Natural killer cell treated with Interleukin-12 subunit alpha and Interleukin-12 subunit beta and Interleukin-15 and Interleukin-18, amount 100 ng/mL, for 72 hours (primary cell): ENCODE data around the gene ZFP91. TPM values are rescaled to one million over a fixed set of nuclear protein-coding genes. Genes with fewer than 3 reads are reported as not detected.

ENCODE experiments used
- ATAC-seq, 2 donors: fragments of 150-1000 bp; cut with Tn5 transposase in 1 of 2; sonication (Bioruptor Pico), chemical (Tn5 transposase) in 1 of 2; 2 replicates each; pipeline ENCODE4 v1.10.0; 2021
- DNase-seq: peaks from one replicate; pipeline ENCODE4 v3.0.0; 2022; ENCODE audit warnings: low spot score
- H3K27ac Mint-ChIP-seq, 2 donors: 1 replicate in 1 of 2; 2 replicates in 1 of 2; pipeline ENCODE4 v1.8.0; 2022; ENCODE audit warnings: mixed read lengths in 2 of 2, mild to moderate bottlenecking in 1 of 2, moderate library complexity in 1 of 2
- H3K27me3 Mint-ChIP-seq, 2 donors: 1 replicate in 1 of 2; 2 replicates in 1 of 2; pipeline ENCODE4 v1.8.0; 2022; ENCODE audit warnings: mixed read lengths in 2 of 2
- H3K36me3 Mint-ChIP-seq: one replicate; pipeline ENCODE4 v1.8.0; 2022; ENCODE audit warnings: mixed read lengths
- H3K4me1 Mint-ChIP-seq, 2 donors: 1 replicate in 1 of 2; 2 replicates in 1 of 2; pipeline ENCODE4 v1.8.0; 2022; ENCODE audit warnings: low read depth in 2 of 2, mixed read lengths in 2 of 2, mild to moderate bottlenecking in 1 of 2
- H3K4me3 Mint-ChIP-seq: one replicate; pipeline ENCODE4 v1.8.0; 2022; ENCODE audit warnings: mixed read lengths
- H3K9me3 Mint-ChIP-seq: 2 replicates; pipeline ENCODE4 v1.8.0; 2022; ENCODE audit warnings: mixed read lengths
- total RNA-seq, 2 donors: library from RNA; stranded (reverse); gene quantifications; one replicate each; pipeline ENCODE4 v1.2.3, GENCODE V29; 2022

The ZFP91 gene
- total RNA-seq, 2 donors from 2014 or later, result 52.9 to 54.3 TPM

DNA sequence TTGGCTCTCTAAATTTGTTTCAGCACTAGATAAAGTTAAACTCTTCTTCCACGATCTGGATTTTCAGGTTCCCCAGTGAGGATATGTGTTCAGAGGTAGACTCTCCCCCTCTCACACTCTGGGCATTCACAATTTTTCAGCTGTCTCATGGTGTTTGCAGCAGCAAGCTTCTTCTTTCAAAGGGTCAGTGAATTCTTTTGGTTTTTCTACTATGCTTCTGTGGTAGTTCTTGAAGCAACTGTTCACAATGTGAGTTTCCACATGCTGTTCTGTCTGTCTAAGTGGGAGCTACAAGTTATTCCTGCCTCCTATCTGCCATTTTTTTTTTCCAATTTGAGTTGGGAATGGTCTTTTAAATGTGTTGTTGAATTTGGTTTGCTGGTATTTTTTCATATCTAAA is 69.0 kb downstream of the ZFP91 start:
- Mint-ChIP-seq H3K36me3 (peaks cover 7% of the 10 kb centered on the region), H3K4me1 (no peaks in the 10 kb centered on the region), H3K4me3 (no peak overlapping the region), H3K27ac (no peak overlapping the region), H3K27me3 (peaks cover 3 to 6% of the 10 kb centered on the region in 2 donors), H3K9me3 (no peaks in the 10 kb centered on the region)
- DNase-seq (no peak), ATAC-seq (no peak)

DNA sequence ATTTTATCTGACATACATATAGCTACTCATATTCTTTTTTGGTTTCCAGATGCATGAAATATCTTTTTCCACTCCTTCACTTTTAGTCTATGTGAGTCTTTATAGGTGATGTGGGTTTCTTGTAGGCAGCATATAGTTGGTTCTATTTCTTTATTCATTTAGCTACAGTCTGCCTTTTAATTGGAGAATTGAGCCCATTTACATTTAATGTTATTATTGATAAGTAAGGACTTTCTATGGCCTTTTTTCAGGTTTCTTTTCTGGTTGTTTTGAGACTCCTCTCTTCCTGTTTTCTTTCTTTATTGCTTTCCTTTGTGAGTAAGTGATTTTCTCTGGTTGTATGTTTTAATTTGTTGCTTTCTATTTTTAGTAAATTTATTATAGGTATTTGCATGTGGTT is 70.8 kb downstream of the ZFP91 start:
- ATAC-seq, result no peak
- H3K27ac Mint-ChIP-seq, result no peak overlapping the region

DNA sequence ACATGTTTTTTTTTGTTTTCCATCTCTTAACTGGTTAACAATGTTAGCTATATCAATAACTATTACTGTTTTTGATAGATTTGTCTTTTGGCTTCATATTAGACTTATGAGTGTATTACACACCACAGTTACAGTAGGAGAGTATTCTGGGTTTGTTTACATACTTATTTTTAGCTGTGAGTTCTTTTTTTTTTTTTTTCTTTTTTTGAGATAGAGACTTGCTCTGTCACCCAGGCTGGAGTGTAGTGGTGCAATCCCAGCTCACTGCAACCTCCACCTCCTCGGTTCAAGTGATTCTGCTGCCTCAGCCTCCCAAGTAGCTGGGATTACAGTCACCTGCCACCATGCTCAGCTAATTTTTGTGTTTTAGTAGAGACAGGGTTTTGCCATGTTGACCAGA is 71.6 kb downstream of the ZFP91 start:
- no peaks in the 10 kb centered on the region for H3K9me3 Mint-ChIP-seq
- no peak overlapping the region for H3K27ac Mint-ChIP-seq
- H3K36me3 Mint-ChIP-seq, result peaks cover 7% of the 10 kb centered on the region
- peaks cover 0 to 3% of the 10 kb centered on the region in 2 donors for H3K4me1 Mint-ChIP-seq
- H3K4me3 Mint-ChIP-seq, result no peak overlapping the region
- DNase-seq, result no peak
- ATAC-seq, result no peak
- peaks cover 0 to 6% of the 10 kb centered on the region in 2 donors for H3K27me3 Mint-ChIP-seq

More for the DNA sequence above, 70.8 kb downstream of the ZFP91 start:
- H3K27me3 Mint-ChIP-seq, result peaks cover 1 to 6% of the 10 kb centered on the region in 2 donors
- DNase-seq, result no peak
- H3K9me3 Mint-ChIP-seq, result no peaks in the 10 kb centered on the region
- peaks cover 0 to 3% of the 10 kb centered on the region in 2 donors for H3K4me1 Mint-ChIP-seq
- H3K4me3 Mint-ChIP-seq, result no peak overlapping the region
- peaks cover 7% of the 10 kb centered on the region for H3K36me3 Mint-ChIP-seq

DNA sequence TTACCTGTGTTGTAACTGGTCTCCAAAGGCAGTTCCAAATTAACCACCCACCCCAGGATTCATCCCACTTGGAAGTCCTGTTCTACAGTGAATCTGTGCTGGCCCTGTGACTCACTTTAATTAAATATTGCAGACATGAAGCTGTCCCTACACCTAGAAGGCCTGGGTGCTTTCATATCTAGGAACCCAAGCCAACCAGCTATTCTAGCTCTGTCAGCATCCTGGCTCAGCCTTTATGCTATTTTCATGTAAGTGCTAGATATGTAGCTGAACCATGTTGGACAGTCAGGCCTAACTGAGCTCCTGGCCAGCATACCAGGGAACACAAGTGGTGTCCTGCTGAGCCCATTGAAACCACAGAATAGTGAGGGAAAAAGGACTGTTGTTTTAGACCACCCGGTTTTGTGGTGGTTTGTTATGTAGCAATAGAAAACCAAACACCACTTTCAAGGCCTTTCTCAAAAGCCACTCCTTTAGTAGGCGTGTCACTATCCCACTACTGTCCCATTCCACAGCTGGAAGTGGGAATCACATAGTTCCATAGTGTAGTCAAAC is 73.9 kb downstream of the ZFP91 start:
- Mint-ChIP-seq H3K9me3 (no peaks in the 10 kb centered on the region), H3K4me1 (peaks cover 0 to 3% of the 10 kb centered on the region in 2 donors), H3K27me3 (peaks cover 0 to 6% of the 10 kb centered on the region in 2 donors), H3K36me3 (no peaks in the 10 kb centered on the region), H3K4me3 (no peak overlapping the region), H3K27ac (no peak overlapping the region)
- DNase-seq (no peak), ATAC-seq (no peak)

DNA sequence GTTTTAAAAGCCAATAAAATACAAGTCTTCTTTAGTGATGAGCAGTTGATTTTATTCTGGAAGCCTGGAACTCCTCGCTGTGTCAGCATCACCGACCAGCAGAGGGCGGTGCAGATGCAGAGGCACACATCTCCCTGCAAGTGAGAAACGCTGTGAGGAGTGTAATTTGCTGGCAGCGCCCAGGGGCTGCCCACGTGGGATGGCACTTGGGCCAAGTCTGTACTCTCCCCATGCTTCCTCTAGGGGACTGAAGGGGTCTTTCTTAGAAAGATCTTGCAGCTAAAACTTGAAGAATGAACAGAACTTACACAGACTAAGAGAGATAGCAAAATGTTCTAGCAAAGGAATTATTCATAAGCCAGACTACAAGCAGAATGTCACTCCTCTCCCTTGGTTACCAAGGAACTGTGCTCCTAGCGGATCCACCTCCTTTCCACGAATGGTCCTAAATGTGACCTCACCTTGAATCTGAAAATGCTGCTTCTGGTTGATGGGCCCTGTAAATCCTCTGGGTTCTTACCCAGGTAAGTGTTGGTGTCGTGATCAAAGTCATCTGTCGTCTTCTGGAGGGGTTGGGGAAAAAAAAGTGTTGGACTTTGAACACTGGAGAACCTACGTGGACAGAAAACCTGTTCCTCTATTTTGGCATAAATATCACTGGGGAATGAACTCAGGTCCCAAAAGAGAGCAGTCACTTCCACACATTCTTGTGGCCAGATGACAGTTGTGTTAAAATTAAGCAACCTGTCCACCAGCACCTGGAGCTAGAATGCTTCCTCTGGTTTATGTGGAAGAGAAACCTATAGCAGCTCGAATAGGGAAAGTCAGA is 75.4 kb downstream of the ZFP91 start:
- peaks cover 0 to 6% of the 10 kb centered on the region in 2 donors for H3K27me3 Mint-ChIP-seq

DNA sequence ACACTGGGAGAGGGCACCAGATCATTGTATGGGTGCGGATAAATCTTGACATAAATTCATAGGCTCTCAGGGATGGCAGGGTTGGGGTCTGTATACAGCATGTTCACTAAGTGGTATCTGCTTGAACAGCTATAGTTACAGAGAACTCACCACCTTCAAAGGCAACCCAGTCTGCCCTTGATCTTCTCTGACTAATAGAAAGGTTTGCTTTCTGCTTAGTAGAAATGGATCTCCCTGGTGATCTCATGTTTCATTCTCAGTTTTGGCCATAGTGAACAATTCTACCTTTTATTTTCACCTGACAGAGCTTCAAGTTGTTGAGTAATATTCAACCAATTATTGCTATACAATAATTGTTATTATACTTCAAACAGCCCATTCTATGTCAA is 76.0 kb downstream of the ZFP91 start:
- H3K36me3 Mint-ChIP-seq, result no peaks in the 10 kb centered on the region
- no peak overlapping the region for H3K27ac Mint-ChIP-seq
- no peak for ATAC-seq
- H3K9me3 Mint-ChIP-seq, result no peaks in the 10 kb centered on the region
- H3K27me3 Mint-ChIP-seq, result peaks cover 0 to 6% of the 10 kb centered on the region in 2 donors
- peaks cover 0 to 3% of the 10 kb centered on the region in 2 donors for H3K4me1 Mint-ChIP-seq
- H3K4me3 Mint-ChIP-seq, result no peak overlapping the region
- DNase-seq, result no peak

More for the DNA sequence above, 75.4 kb downstream of the ZFP91 start:
- Mint-ChIP-seq H3K36me3 (no peaks in the 10 kb centered on the region), H3K27ac (no peak overlapping the region), H3K4me1 (peaks cover 0 to 3% of the 10 kb centered on the region in 2 donors), H3K4me3 (no peak overlapping the region), H3K9me3 (no peaks in the 10 kb centered on the region)
- ATAC-seq (peak; percentile 88 to 92), DNase-seq (peak; percentile 81)

DNA sequence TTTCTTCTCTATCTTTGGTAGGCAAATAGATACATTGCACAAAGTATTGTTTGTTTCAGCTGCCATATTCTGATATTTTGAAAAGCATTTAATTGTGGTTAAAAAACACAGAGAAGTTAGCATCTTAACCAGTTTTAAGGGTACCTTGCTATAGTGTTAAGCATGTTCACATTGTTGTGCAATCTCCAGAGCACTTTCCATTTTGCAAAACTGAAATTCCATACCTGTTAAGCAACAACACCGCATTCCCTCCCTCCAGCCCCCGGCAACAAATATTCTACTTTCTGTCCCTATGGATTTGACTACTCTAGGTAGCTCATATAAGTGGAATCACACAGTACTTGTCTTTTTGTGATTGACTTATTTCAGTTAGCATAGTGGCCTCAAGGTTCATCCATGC is 77.5 kb downstream of the ZFP91 start:
- ATAC-seq (no peak), DNase-seq (no peak)
- H3K36me3 Mint-ChIP-seq, result no peaks in the 10 kb centered on the region
- H3K4me3 Mint-ChIP-seq, result no peak overlapping the region
- no peaks in the 10 kb centered on the region for H3K9me3 Mint-ChIP-seq
- peaks cover 0 to 3% of the 10 kb centered on the region in 2 donors for H3K4me1 Mint-ChIP-seq
- H3K27ac Mint-ChIP-seq, result no peak overlapping the region
- H3K27me3 Mint-ChIP-seq, result peaks cover 4 to 6% of the 10 kb centered on the region in 2 donors

DNA sequence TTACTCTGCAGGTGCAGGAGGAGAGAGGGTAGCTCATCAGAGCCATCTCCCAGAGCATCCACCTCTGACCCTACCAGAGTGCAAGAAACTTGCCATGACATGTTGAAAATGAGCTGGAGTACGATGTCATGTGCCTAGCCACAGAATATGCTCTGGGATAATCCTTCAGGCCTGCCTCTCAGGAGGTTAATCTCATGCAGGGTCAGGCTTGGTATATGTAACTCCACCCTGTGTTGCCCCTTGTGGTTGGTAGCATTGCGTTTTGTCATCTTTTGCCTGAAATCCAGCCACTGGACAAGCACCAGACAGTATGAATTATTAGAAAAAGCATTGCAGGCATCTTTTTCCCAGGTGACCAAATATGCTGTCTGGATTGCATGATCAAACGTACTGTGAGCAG is 79.8 kb downstream of the ZFP91 start:
- peaks cover 0 to 13% of the 10 kb centered on the region in 2 donors for H3K27me3 Mint-ChIP-seq
- H3K4me3 Mint-ChIP-seq, result no peak overlapping the region

DNA sequence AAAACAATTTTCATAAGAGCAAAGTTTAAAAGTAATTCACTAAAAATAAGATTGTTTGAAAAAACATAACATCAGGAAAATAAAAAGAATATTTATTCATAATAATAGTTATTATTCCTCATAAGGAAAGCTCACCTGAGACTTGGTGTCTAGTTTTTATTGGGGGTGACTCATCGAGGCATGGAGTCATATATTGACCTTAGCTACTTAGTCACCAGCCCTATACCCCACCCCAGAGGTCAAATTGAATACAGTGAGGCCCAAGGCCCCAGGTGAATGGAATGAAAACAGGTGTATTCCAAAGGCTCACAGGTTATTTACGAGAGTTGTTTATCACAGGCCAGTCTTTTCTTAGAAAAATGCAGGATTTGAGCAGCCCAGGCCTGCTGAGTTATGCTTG is 80.5 kb downstream of the ZFP91 start:
- H3K4me3 Mint-ChIP-seq, result no peak overlapping the region
- peaks cover 0 to 13% of the 10 kb centered on the region in 2 donors for H3K27me3 Mint-ChIP-seq
- ATAC-seq (no peak), DNase-seq (no peak)
- no peaks in the 10 kb centered on the region for H3K9me3 Mint-ChIP-seq
- H3K27ac Mint-ChIP-seq, result no peak overlapping the region
- no peaks in the 10 kb centered on the region for H3K4me1 Mint-ChIP-seq
- H3K36me3 Mint-ChIP-seq, result no peaks in the 10 kb centered on the region

More for the DNA sequence above, 79.8 kb downstream of the ZFP91 start:
- H3K4me1 Mint-ChIP-seq, result peaks cover 0 to 3% of the 10 kb centered on the region in 2 donors
- DNase-seq (no peak), ATAC-seq (no peak)
- no peak overlapping the region for H3K27ac Mint-ChIP-seq
- no peaks in the 10 kb centered on the region for H3K9me3 Mint-ChIP-seq
- no peaks in the 10 kb centered on the region for H3K36me3 Mint-ChIP-seq

DNA sequence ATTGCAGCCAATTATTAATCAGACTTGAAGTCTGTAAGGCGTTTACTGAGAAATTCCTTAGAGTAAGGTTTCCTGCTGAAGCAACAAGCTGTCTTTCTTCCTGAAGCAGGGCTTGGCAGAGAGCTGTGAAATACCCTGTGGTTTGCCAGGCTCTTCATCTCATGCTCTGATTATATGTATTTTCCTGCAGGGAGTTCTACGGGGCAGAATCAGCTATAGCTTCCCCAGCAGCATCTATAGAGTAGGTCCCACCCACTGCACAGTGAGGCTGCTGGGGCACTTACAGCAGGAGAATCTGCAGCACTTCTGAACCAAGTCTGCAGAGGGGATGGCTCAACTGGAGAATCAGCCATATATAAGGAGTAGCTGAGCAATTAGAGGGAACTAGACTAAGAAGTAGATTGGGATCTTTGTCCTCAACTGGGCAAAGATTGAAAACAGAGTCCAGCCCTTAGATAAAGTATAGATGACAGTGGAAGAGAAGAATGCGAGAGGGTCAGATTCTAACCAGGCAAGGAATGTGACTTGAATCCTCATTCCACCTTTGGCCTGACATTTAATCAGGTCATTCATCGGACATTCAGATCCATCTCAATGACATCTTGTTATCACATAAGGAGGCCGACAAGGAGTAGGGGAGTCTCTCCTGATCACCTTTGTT is 81.2 kb downstream of the ZFP91 start:
- no peak overlapping the region for H3K27ac Mint-ChIP-seq
- H3K4me3 Mint-ChIP-seq, result no peak overlapping the region
- H3K27me3 Mint-ChIP-seq, result peaks cover 0 to 13% of the 10 kb centered on the region in 2 donors
- ATAC-seq, result no peak
- no peaks in the 10 kb centered on the region for H3K9me3 Mint-ChIP-seq
- no peaks in the 10 kb centered on the region for H3K4me1 Mint-ChIP-seq
- H3K36me3 Mint-ChIP-seq, result no peaks in the 10 kb centered on the region
- DNase-seq, result no peak

Other genes with a start within 250 kb of the ZFP91 start
- gene OR5B17, start 220.0 kb upstream of the ZFP91 start, total RNA-seq, result not detected
- gene OR5B3, start 172.2 kb upstream of the ZFP91 start, total RNA-seq, result not detected
- gene OR5B2, start 150.9 kb upstream of the ZFP91 start, total RNA-seq, result not detected
- not detected for gene OR5B12, start 136.8 kb upstream of the ZFP91 start, total RNA-seq
- 1 to 10 TPM; 3.5 to 3.9 TPM for gene OR5B21, start 71.0 kb upstream of the ZFP91 start, total RNA-seq
- 100 to 1,000 TPM; 239 to 243 TPM for gene LPXN, start 3.2 kb upstream of the ZFP91 start, total RNA-seq
- gene CNTF, start 43.6 kb downstream of the ZFP91 start, total RNA-seq, result 1 to 10 TPM; 4.7 to 6.3 TPM
- not detected for gene GLYAT, start 152.9 kb downstream of the ZFP91 start, total RNA-seq